NCI-H1436 treated with DMSO at 0.1 percent for 48 hours (cell line): Measurements from ENCODE around the gene NR5A1.

Experiments used
- DNase-seq: peaks from one replicate; lab custom pipeline; 2025; lab: John Stamatoyannopoulos, UW

The NR5A1 gene

DNA sequence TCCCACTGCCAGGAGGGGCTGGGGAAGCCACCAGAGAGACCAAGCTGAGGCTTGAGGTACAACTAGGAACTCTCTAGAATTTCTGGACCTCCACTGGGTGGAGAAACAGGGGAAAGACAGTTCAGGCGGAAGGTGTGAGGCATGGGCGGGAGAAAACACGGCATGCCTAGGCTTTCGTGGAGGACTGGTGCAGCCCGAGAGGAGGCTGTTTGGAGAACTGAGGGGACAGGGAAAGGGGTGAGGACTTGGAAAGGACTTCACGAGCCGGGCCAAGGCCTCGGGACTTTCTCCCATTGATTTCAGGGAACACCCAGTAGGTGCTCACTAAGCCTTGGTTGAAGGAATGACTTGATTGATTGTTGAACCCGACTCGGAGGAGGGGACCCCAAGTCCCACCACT is 66.4 kb downstream of the NR5A1 start:
- DNase-seq: no peak

DNA sequence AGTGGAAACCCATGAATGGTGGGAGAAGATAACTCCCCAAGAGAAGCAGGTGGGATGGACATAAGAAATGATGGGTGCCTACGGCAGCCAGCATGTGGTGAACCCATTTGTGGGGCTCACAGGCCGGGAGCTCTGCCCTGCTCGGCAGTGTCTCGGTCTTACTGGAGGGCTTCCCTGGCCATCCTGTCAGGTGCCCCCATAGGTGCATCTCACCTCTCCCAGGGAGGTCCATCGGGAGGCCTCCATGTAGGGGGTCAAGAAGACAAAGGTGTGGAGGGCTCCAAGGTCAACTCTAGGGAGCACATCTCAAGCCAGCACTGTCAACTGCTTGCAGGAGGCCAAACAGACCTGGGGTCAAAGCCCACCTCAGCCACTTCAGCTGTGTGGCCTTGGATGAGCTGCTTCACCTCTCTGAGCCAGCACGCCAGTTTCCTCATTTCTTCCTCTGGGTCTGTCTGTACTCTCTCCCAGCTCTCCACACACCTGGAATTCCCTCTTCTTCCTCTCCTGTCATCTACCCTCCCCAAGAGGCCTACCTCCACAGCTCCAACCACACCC is 67.4 kb downstream of the NR5A1 start:
- no peak for DNase-seq

DNA sequence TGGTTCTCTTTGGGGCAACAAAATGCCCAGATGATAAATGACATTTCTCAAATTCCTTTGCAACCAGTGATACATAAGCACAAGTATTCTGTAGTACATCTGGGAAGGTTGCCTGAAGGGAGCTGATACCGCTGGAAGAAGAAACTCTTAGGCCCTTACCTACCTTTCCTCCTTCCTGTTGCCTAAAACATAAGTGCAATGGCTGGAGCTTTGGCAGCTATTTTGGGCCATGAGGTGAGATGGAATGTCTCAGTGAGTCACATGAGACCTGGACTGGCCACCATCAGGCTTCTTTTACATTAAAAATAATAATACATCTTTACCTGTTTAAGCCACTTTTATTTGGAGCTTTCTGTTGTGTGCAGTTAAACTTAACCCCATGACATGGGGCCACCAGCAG is 68.1 kb downstream of the NR5A1 start:
- no peak for DNase-seq

DNA sequence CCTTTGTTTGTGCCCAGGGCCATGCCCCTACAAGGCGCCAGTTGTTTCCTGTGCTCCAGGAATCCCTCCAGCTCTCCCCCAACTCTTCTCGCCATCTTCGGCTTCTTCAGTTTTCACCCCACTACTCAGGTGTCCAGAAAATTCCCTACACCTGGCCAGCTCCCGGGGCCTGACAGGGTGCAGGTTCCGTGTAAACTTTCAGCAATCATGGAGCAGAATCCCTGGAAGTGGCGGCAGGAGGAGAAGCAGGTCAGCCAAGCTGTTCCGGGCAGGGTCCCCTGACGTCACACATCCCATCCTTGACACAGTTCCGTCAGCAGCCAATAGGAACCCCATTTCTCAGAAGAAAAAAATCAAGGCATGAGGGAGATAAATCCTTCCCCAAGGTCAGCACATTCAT is 69.1 kb downstream of the NR5A1 start:
- DNase-seq: no peak

GRCh38 chr9:124437086-124437485 is 70.1 kb downstream of the NR5A1 start:
- no peak for DNase-seq

GRCh38 chr9:124436320-124436719 is 70.9 kb downstream of the NR5A1 start:
- no peak for DNase-seq
